Endothelial cell of umbilical vein (primary cell): Measurements from ENCODE around the gene CPPED1. TPM values are rescaled to one million over a fixed set of nuclear protein-coding genes. Genes with fewer than 3 reads are reported as not detected.

ENCODE experiments used
- BruUV-seq: library from RNA; stranded (reverse); fragments of 400-500 nt; replicated peaks from 2 replicates; lab custom pipeline; 2021; lab: Mats Ljungman, UMichigan
- CTCF ChIA-PET: fragments of 300-600, 350-600 bp; sonication (Branson Sonifier 250); formaldehyde crosslinking; loops from one replicate; lab custom pipeline; 2021; ENCODE audit warnings: antibody characterized with exemption, inconsistent platforms; lab: Charles Lee
- POLR2A ChIA-PET: fragments of 300-600, 350-600 bp; sonication (Branson Sonifier 250); formaldehyde crosslinking; loops from one replicate; lab custom pipeline; 2021; ENCODE audit warnings: antibody characterized with exemption, inconsistent platforms; lab: Charles Lee
- DNase-seq: peaks from one replicate; pipeline ENCODE4 v3.0.0-alpha.2; 2011; ENCODE audit warnings: low read depth, low spot score
- FAIRE-seq: peaks from 2 replicates; lab custom pipeline; 2011; peaks lifted over from hg19 to GRCh38; lab: Jason Lieb, UNC
- H2AFZ ChIP-seq: 2 replicates; pipeline ENCODE4 v1.6.0; 2012; ENCODE audit warnings: low read depth, low read length, control low read depth, inconsistent platforms
- H3K27ac ChIP-seq: 2 replicates; pipeline ENCODE4 v1.5.1; 2011; ENCODE audit warnings: low read depth, mild to moderate bottlenecking, control low read depth, low read length, moderate library complexity; ENCODE audit not compliant: insufficient read depth
- H3K27me3 ChIP-seq, 2 experiments: 2 replicates each; pipeline versions ENCODE4 v1.6.0 to v1.6.1; 2011; ENCODE audit warnings: low read length in 2 of 2, mixed read lengths in 1 of 2; ENCODE audit not compliant: control insufficient read depth in 2 of 2, insufficient read depth in 2 of 2
- H3K36me3 ChIP-seq, 2 experiments: 2 replicates in 1 of 2; 3 replicates in 1 of 2; pipeline ENCODE4 v1.5.1; 2011; ENCODE audit warnings: low read length in 2 of 2, mild to moderate bottlenecking in 1 of 2, moderate library complexity in 1 of 2; ENCODE audit not compliant: control insufficient read depth in 2 of 2, insufficient read depth in 2 of 2; ENCODE audit errors: extremely low read depth in 1 of 2
- H3K4me1 ChIP-seq: 3 replicates; pipeline ENCODE4 v1.5.1; 2011; ENCODE audit warnings: mild to moderate bottlenecking, low read length; ENCODE audit not compliant: control insufficient read depth, insufficient read depth; ENCODE audit errors: extremely low read depth
- H3K4me2 ChIP-seq: 2 replicates; pipeline ENCODE4 v1.6.1; 2011; ENCODE audit warnings: low read length, control low read depth, mixed read lengths; ENCODE audit not compliant: insufficient read depth
- H3K4me3 ChIP-seq, 3 experiments: fragments of 200-600 bp in 1 of 3; sonication (generic), shearing (Covaris generic) in 1 of 3; replicated peaks in 1 of 3; 2 replicates each; pipeline ENCODE4 v1.5.1; 2011 to 2016; ENCODE audit warnings: control low read depth in 3 of 3, low read length in 3 of 3, mild to moderate bottlenecking in 2 of 3, inconsistent platforms in 1 of 3, low read depth in 1 of 3, moderate library complexity in 1 of 3; ENCODE audit not compliant: insufficient read depth in 1 of 3
- H3K79me2 ChIP-seq: 2 replicates; pipeline ENCODE4 v1.6.0; 2012; ENCODE audit warnings: low read length, inconsistent platforms; ENCODE audit not compliant: control insufficient read depth, insufficient read depth
- H3K9ac ChIP-seq: replicated peaks from 2 replicates; pipeline ENCODE3; 2011; ENCODE audit warnings: low read length, control low read depth; ENCODE audit not compliant: insufficient read depth; ENCODE audit errors: extremely low read depth
- H3K9me1 ChIP-seq: replicated peaks from 3 replicates; pipeline ENCODE4 v1.6.0; 2011; ENCODE audit warnings: mild to moderate bottlenecking, low read length; ENCODE audit not compliant: control insufficient read depth, insufficient read depth; ENCODE audit errors: extremely low read depth
- H3K9me3 ChIP-seq: replicated peaks from 2 replicates; pipeline ENCODE4 v1.5.1; 2012; ENCODE audit warnings: low read length, inconsistent platforms; ENCODE audit not compliant: control insufficient read depth, insufficient read depth
- H4K20me1 ChIP-seq: replicated peaks from 2 replicates; pipeline ENCODE3; 2011; ENCODE audit warnings: mild to moderate bottlenecking, low read length; ENCODE audit not compliant: control insufficient read depth, insufficient read depth; ENCODE audit errors: extremely low read depth
- FOS ChIP-seq: IDR thresholded peaks from 2 replicates; pipeline ENCODE4 v1.6.1; 2011; ENCODE audit warnings: mild to moderate bottlenecking, low read length, moderate library complexity, borderline replicate concordance; ENCODE audit not compliant: insufficient read depth
- JUN ChIP-seq: IDR thresholded peaks from 2 replicates; pipeline ENCODE4 v1.6.1; 2011; ENCODE audit warnings: borderline replicate concordance, low read depth; ENCODE audit not compliant: insufficient read length, insufficient read depth
- MYC ChIP-seq: IDR thresholded peaks from one replicate; pipeline ENCODE4 v1.6.1; 2011; ENCODE audit warnings: mild to moderate bottlenecking, low read depth, low read length
- POLR2AphosphoS5 ChIP-seq: IDR thresholded peaks from 2 replicates; pipeline ENCODE4 v1.6.1; 2012; ENCODE audit warnings: low read depth, mild to moderate bottlenecking, control low read depth, low read length, moderate library complexity; ENCODE audit not compliant: insufficient read depth
- dilution Hi-C: fragments of 300-500 bp; cut with MboI; formaldehyde crosslinking; loops from one replicate; pipeline ENCODE4 v1.15.0; 2019; ENCODE audit warnings: low sequenced_read_pairs; ENCODE audit not compliant: extremely low pct_ligation_motif_present
- intact Hi-C: fragments of 100-400 bp; cut with micrococcal nuclease; formaldehyde crosslinking; loops from one replicate; pipeline ENCODE4 v1.10.0; 2022
- polyA plus RNA-seq, 4 experiments: library from polyadenylated mRNA; depleted of rRNA in 3 of 4; stranded (reverse) in 3 of 4; unstranded in 1 of 4; fragments of >200 nt; gene quantifications; 2 replicates each; pipeline versions ENCODE4 v1.2.1 to v1.2.3, GENCODE V29; 2011 to 2012; ENCODE audit warnings: missing spikeins in 1 of 4
- total RNA-seq: library from RNA; stranded (reverse); gene quantifications from 2 replicates; pipeline ENCODE4 v1.2.3, GENCODE V29; 2021
- TF ChIP-seq, protein P1 (sequence below): IDR thresholded peaks from 2 replicates; pipeline ENCODE4 v1.6.1; 2011; ENCODE audit not compliant: insufficient read depth, insufficient read length
- TF ChIP-seq, protein P2 (sequence below), 2 donors: IDR thresholded peaks; 1 replicate in 1 of 2; 2 replicates in 1 of 2; pipeline ENCODE4 v1.5.1; 2011; ENCODE audit warnings: low read length in 2 of 2, mild to moderate bottlenecking in 2 of 2, moderate library complexity in 2 of 2, control low read depth in 1 of 2, inconsistent platforms in 1 of 2, low read depth in 1 of 2; ENCODE audit not compliant: insufficient read depth in 1 of 2; ENCODE audit errors: extremely low read depth in 1 of 2

Gene CPPED1
- total and polyA plus RNA-seq, 2 donors (not counting 3 experiments of a cell fraction or from before 2014, with no cell fraction given) = 27.9 to 59.3 TPM

DNA sequence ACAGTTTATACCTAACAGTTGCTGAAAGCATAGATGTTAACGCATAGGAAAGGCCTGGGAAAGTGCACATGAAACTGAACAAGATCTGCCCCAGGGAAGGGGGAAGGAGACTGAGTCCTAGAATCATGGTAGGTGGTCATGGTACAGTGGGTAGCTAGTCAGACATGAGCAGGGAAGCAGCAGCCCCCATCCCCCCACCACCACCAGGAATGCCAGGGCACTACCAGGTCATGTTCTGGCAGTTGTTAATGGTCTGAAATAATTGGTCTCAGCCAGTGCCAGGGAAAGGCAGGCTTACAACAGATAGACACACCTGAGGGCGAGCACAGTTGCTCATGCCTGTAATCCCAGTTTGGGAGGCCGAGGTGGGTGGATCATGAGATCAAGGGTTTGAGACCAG lies 185.2 kb downstream of the CPPED1 start:
- FAIRE-seq (no peak), DNase-seq (no peak)
- ChIA-PET CTCF (interaction anchor here (0.6 kb wide), 1 partner anchor 29 kb away, joined by 3 read pairs; no protein-coding TSS in a partner anchor), POLR2A (no interaction called here)
- no TSS peak for BruUV-seq
- intact Hi-C loops (no loop called here), dilution Hi-C loops (no loop called here)
- H3K27me3 ChIP-seq = no peaks in the 10 kb centered on the region
- no peaks in the 10 kb centered on the region for H3K79me2 ChIP-seq
- H3K9me1 ChIP-seq = no peaks in the 10 kb centered on the region
- no peak overlapping the region for H3K4me2 ChIP-seq
- no peaks in the 10 kb centered on the region for H3K9me3 ChIP-seq
- TF ChIP-seq JUN (no peak), POLR2AphosphoS5 (no peak), FOS (no peak), MYC (no peak)
- TF ChIP-seq, protein P1, sequence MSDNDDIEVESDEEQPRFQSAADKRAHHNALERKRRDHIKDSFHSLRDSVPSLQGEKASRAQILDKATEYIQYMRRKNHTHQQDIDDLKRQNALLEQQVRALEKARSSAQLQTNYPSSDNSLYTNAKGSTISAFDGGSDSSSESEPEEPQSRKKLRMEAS = no peak
- TF ChIP-seq, protein P2, sequence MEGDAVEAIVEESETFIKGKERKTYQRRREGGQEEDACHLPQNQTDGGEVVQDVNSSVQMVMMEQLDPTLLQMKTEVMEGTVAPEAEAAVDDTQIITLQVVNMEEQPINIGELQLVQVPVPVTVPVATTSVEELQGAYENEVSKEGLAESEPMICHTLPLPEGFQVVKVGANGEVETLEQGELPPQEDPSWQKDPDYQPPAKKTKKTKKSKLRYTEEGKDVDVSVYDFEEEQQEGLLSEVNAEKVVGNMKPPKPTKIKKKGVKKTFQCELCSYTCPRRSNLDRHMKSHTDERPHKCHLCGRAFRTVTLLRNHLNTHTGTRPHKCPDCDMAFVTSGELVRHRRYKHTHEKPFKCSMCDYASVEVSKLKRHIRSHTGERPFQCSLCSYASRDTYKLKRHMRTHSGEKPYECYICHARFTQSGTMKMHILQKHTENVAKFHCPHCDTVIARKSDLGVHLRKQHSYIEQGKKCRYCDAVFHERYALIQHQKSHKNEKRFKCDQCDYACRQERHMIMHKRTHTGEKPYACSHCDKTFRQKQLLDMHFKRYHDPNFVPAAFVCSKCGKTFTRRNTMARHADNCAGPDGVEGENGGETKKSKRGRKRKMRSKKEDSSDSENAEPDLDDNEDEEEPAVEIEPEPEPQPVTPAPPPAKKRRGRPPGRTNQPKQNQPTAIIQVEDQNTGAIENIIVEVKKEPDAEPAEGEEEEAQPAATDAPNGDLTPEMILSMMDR (IDR thresholded peaks at IDR 0.05; ENCODE audit: extremely low read depth in 1 of 2, insufficient read depth in 1 of 2, low read depth in 1 of 2, low read length in 2 of 2) = no peak
- no peaks in the 10 kb centered on the region for H3K4me1 ChIP-seq
- no peaks in the 10 kb centered on the region for H4K20me1 ChIP-seq
- no peak overlapping the region for H3K4me3 ChIP-seq
- H3K27ac ChIP-seq = no peak overlapping the region
- H2AFZ ChIP-seq = no peak overlapping the region
- no peak overlapping the region for H3K9ac ChIP-seq
- H3K36me3 ChIP-seq = no peaks in the 10 kb centered on the region
